PC-9 (cell line): ENCODE measurements around the gene ARHGDIA. TPM values are rescaled to one million over a fixed set of nuclear protein-coding genes. Genes with fewer than 3 reads are reported as not detected.

Experiments
- BruUV-seq: library from RNA; stranded (reverse); fragments of 400-500 nt; replicated peaks from 2 replicates; lab custom pipeline; 2021; lab: Mats Ljungman, UMichigan
- CTCF ChIA-PET: fragments of 300-600 bp; sonication (Branson Sonifier 250); formaldehyde crosslinking; loops from one replicate; lab custom pipeline; 2022; ENCODE audit warnings: antibody characterized with exemption; lab: Charles Lee
- POLR2A ChIA-PET: fragments of 300-600 bp; sonication (Branson Sonifier 250); formaldehyde crosslinking; loops from one replicate; lab custom pipeline; 2022; ENCODE audit warnings: antibody characterized with exemption; ENCODE audit not compliant: unreplicated experiment; lab: Charles Lee
- DNase-seq, 2 experiments: peaks; one replicate each; pipeline versions ENCODE4 v3.0.0 to v3.0.0-alpha.2; 2015 to 2022; ENCODE audit warnings: mixed read lengths in 1 of 2
- H2AFZ ChIP-seq: fragments of 200-600 bp; sonication (generic); 2 replicates; pipeline ENCODE4 v1.8.1; 2017; ENCODE audit warnings: antibody characterized with exemption
- H3F3A ChIP-seq: fragments of 200-600 bp; sonication (generic); 2 replicates; pipeline ENCODE4 v1.8.1; 2017; ENCODE audit warnings: antibody characterized with exemption, mild to moderate bottlenecking, low read depth; ENCODE audit not compliant: insufficient read depth
- H3K27ac ChIP-seq: fragments of 200-600 bp; sonication (generic); 2 replicates; pipeline ENCODE4 v1.6.1; 2016; ENCODE audit warnings: mixed run types
- H3K27me3 ChIP-seq: fragments of 200-600 bp; sonication (generic); 2 replicates; pipeline ENCODE4 v1.6.1; 2016; ENCODE audit warnings: low read depth, mixed run types; ENCODE audit not compliant: insufficient read depth
- H3K36me3 ChIP-seq: fragments of 200-600 bp; sonication (generic); 2 replicates; pipeline ENCODE4 v1.6.1; 2016; ENCODE audit warnings: low read depth, mixed run types
- H3K4me1 ChIP-seq: fragments of 200-600 bp; sonication (generic); replicated peaks from 2 replicates; pipeline ENCODE4 v1.6.1; 2016; ENCODE audit warnings: mixed run types; ENCODE audit not compliant: insufficient read depth
- H3K4me2 ChIP-seq: fragments of 200-600 bp; sonication (generic); 2 replicates; pipeline ENCODE4 v1.6.1; 2017; ENCODE audit warnings: mixed run types
- H3K4me3 ChIP-seq: fragments of 200-600 bp; sonication (generic); 2 replicates; pipeline ENCODE4 v1.6.1; 2016; ENCODE audit warnings: mixed run types
- H3K79me2 ChIP-seq: fragments of 200-600 bp; sonication (generic); 2 replicates; pipeline ENCODE4 v1.6.1; 2017; ENCODE audit warnings: low read depth, mixed run types
- H3K9me2 ChIP-seq: fragments of 200-600 bp; sonication (generic); 2 replicates; pipeline ENCODE4 v1.8.1; 2017; ENCODE audit warnings: mild to moderate bottlenecking; ENCODE audit not compliant: insufficient read depth
- H3K9me3 ChIP-seq: fragments of 200-600 bp; sonication (generic); 2 replicates; pipeline ENCODE4 v1.8.1; 2016; ENCODE audit warnings: low read depth; ENCODE audit not compliant: insufficient read depth
- H4K20me1 ChIP-seq: fragments of 200-600 bp; sonication (generic); 2 replicates; pipeline ENCODE4 v1.8.1; 2017; ENCODE audit not compliant: insufficient read depth
- CTCF ChIP-seq: fragments of 200-600 bp; sonication (generic); conservative IDR thresholded peaks from 2 replicates; pipeline ENCODE4 v1.6.1; 2017; ENCODE audit warnings: mixed run types, antibody characterized with exemption, mild to moderate bottlenecking, moderate library complexity
- EZH2 ChIP-seq: fragments of 200-600 bp; sonication (generic); IDR thresholded peaks from 2 replicates; pipeline ENCODE4 v1.8.0; 2017; ENCODE audit warnings: antibody characterized with exemption, low read depth
- intact Hi-C: fragments of 100-400 bp; cut with micrococcal nuclease; formaldehyde crosslinking; loops from one replicate; pipeline ENCODE4 v1.10.0; 2022; ENCODE audit not compliant: unreplicated experiment
- total RNA-seq: library from RNA; stranded (reverse); gene quantifications from 2 replicates; pipeline ENCODE4 v1.2.3, GENCODE V29; 2021

ARHGDIA gene
- total RNA-seq, 1 experiment from 2014 or later = 309 TPM

- H3F3A ChIP-seq = peaks cover 39% of the 10 kb centered on the region
- no peak overlapping the region for H3K4me3 ChIP-seq
- H3K9me3 ChIP-seq = no peaks in the 10 kb centered on the region
- H3K79me2 ChIP-seq = peaks cover 45% of the 10 kb centered on the region
- CTCF ChIA-PET = interaction anchor here (0.6 kb wide), 1 partner anchor 649 kb away, joined by 6 read pairs; no protein-coding TSS in a partner anchor
- H3K9me2 ChIP-seq = no peaks in the 10 kb centered on the region
- peak; percentile 93 to 96 for DNase-seq
- H3K4me2 ChIP-seq = peak overlapping the region; percentile 46
- peaks cover 12% of the 10 kb centered on the region for H4K20me1 ChIP-seq
- no peak for TF ChIP-seq CTCF
- TF ChIP-seq EZH2 = no peak
- no peaks in the 10 kb centered on the region for H3K36me3 ChIP-seq
- 0 out of 2 replicates have a peak overlapping the region, but pooled peaks have one; percentile 51 for H3K27ac ChIP-seq
- intact Hi-C loops = loop anchor here (1.0 kb wide), 3 partner anchors 24 to 40 kb away; no protein-coding TSS in a partner anchor
- H3K27me3 ChIP-seq = no peaks in the 10 kb centered on the region
- peaks cover 27% of the 10 kb centered on the region for H3K4me1 ChIP-seq
- H2AFZ ChIP-seq = no peak overlapping the region
- POLR2A ChIA-PET = interaction anchor here (0.5 to 0.8 kb wide), 5 partner anchors 9 to 106 kb away, joined by 3 to 30 read pairs (median 6); partner anchors contain the start of gene MCRIP1
- BruUV-seq = no TSS peak
These were observed 14.9 kb upstream of the ARHGDIA start for GRCh38 chr17:81885869-81886548.

- DNase-seq = no peak
- Histone ChIP-seq H3K27me3 (no peaks in the 10 kb centered on the region), H3K4me3 (no peak overlapping the region), H3K4me1 (peaks cover 27% of the 10 kb centered on the region), H4K20me1 (peaks cover 12% of the 10 kb centered on the region), H3K9me3 (no peaks in the 10 kb centered on the region), H3K79me2 (peaks cover 41% of the 10 kb centered on the region), H3K4me2 (peak overlapping the region; percentile 8; the same call in 1 of the 2 replicates), H3K36me3 (no peaks in the 10 kb centered on the region), H3K27ac (no peak overlapping the region), H3K9me2 (no peaks in the 10 kb centered on the region), H2AFZ (no peak overlapping the region), H3F3A (peaks cover 39% of the 10 kb centered on the region)
- CTCF ChIA-PET = no interaction called here
- no TSS peak for BruUV-seq
- POLR2A ChIA-PET = interaction anchor here (0.6 to 0.8 kb wide), 3 partner anchors 9 to 52 kb away, joined by 3 to 30 read pairs (median 6); partner anchors contain the start of gene MCRIP1
- intact Hi-C loops = no loop called here
- TF ChIP-seq CTCF (no peak), EZH2 (no peak)
These were observed 14.3 kb upstream of the ARHGDIA start for GRCh38 chr17:81885454-81885853.

- Histone ChIP-seq H2AFZ (no peak overlapping the region), H3K36me3 (no peaks in the 10 kb centered on the region), H3K27ac (no peak overlapping the region), H3K4me1 (peaks cover 22% of the 10 kb centered on the region), H3K79me2 (peaks cover 36% of the 10 kb centered on the region), H3K27me3 (no peaks in the 10 kb centered on the region), H3K9me2 (no peaks in the 10 kb centered on the region), H3K4me3 (no peak overlapping the region), H3K4me2 (no peak overlapping the region), H3K9me3 (no peaks in the 10 kb centered on the region), H4K20me1 (peaks cover 12% of the 10 kb centered on the region), H3F3A (peaks cover 39% of the 10 kb centered on the region)
- ChIA-PET POLR2A (no interaction called here), CTCF (no interaction called here)
- no TSS peak for BruUV-seq
- no peak for TF ChIP-seq EZH2
- no peak for TF ChIP-seq CTCF
- intact Hi-C loops = no loop called here
- no peak for DNase-seq
These were observed 13.8 kb upstream of the ARHGDIA start for GRCh38 chr17:81884968-81885367.
